ENCODE measurements around the gene COL6A5.

DNA sequence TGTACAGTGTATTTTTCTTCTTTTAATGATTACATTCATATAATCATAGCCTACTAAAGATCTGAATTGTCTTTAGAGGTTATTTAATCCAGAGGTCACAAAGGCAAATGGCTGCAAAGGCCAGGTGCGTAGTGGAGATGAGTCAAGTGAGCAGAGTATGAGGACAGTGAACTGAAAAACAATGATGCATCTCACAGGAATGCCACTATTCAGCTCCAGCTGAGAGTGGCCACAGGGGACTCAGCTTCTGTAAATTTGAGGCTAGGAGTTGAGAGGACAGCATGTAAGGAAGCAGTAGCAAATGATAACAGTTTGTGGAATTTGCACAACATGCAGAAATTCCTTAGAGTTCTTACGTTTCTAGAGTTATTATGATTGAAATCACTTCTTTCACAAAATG is 50.4 kb downstream of the COL6A5 start:
- TF ChIP-seq POLR2A (IDR thresholded peaks at IDR 0.05): no peak
- TF ChIP-seq, protein P1, sequence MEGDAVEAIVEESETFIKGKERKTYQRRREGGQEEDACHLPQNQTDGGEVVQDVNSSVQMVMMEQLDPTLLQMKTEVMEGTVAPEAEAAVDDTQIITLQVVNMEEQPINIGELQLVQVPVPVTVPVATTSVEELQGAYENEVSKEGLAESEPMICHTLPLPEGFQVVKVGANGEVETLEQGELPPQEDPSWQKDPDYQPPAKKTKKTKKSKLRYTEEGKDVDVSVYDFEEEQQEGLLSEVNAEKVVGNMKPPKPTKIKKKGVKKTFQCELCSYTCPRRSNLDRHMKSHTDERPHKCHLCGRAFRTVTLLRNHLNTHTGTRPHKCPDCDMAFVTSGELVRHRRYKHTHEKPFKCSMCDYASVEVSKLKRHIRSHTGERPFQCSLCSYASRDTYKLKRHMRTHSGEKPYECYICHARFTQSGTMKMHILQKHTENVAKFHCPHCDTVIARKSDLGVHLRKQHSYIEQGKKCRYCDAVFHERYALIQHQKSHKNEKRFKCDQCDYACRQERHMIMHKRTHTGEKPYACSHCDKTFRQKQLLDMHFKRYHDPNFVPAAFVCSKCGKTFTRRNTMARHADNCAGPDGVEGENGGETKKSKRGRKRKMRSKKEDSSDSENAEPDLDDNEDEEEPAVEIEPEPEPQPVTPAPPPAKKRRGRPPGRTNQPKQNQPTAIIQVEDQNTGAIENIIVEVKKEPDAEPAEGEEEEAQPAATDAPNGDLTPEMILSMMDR (IDR thresholded peaks at IDR 0.05 in 8 of 11, conservative IDR thresholded peaks at IDR 0.05 in 3 of 11): no peak

Data from spleen (tissue), 7 donors.